Activated naive CD8-positive, alpha-beta T cell treated with anti-CD3 and anti-CD28 coated beads for 36 hours (primary cell): Measurements from ENCODE around the gene TGFBR2. TPM values are rescaled to one million over a fixed set of nuclear protein-coding genes. Genes with fewer than 3 reads are reported as not detected.
"Not testable (repeated sequence)": the region's sequence is repeated elsewhere in the genome, so short reads cannot be mapped to it uniquely, and the experiment has no call there.

Experiments
- DNase-seq: peaks from one replicate; pipeline ENCODE4 v3.0.0; 2021
- H3K27ac Mint-ChIP-seq: one replicate; pipeline ENCODE4 v1.8.0; 2022; ENCODE audit warnings: mild to moderate bottlenecking, moderate library complexity, mixed read lengths
- H3K27me3 Mint-ChIP-seq: one replicate; pipeline ENCODE4 v1.8.0; 2022; ENCODE audit warnings: mild to moderate bottlenecking, mixed read lengths
- H3K36me3 Mint-ChIP-seq: one replicate; pipeline ENCODE4 v1.8.0; 2021; ENCODE audit warnings: mild to moderate bottlenecking, mixed read lengths
- H3K4me1 Mint-ChIP-seq: one replicate; pipeline ENCODE4 v1.8.0; 2021; ENCODE audit warnings: mixed read lengths
- H3K4me3 Mint-ChIP-seq: one replicate; pipeline ENCODE4 v1.8.0; 2022; ENCODE audit warnings: mild to moderate bottlenecking, moderate library complexity, mixed read lengths
- H3K9me3 Mint-ChIP-seq: one replicate; pipeline ENCODE4 v1.8.0; 2022; ENCODE audit warnings: mixed read lengths
- total RNA-seq, 2 experiments: library from RNA; stranded (reverse); gene quantifications; one replicate each; pipeline ENCODE4 v1.2.3, GENCODE V29; 2021

The TGFBR2 gene
- total RNA-seq, 2 experiments from 2014 or later: 64.1 to 65.1 TPM

- Mint-ChIP-seq H3K27me3 (no peaks in the 10 kb centered on the region), H3K36me3 (peaks cover 92% of the 10 kb centered on the region), H3K4me3 (peak overlapping the region; percentile 74), H3K27ac (peak overlapping the region; percentile 99), H3K9me3 (peaks cover 6% of the 10 kb centered on the region), H3K4me1 (peaks cover 90% of the 10 kb centered on the region)
- DNase-seq: no peak
These were observed 15.2 kb downstream of the TGFBR2 start for GRCh38 chr3:30621576-30621975.

GRCh38 chr3:30622047-30622545, 15.7 kb downstream of the TGFBR2 start:
- H3K27me3 Mint-ChIP-seq: no peaks in the 10 kb centered on the region
- peaks cover 6% of the 10 kb centered on the region for H3K9me3 Mint-ChIP-seq
- peak overlapping the region; percentile 74 for H3K4me3 Mint-ChIP-seq
- peaks cover 90% of the 10 kb centered on the region for H3K4me1 Mint-ChIP-seq
- no peak for DNase-seq
- peak overlapping the region; percentile 99 for H3K27ac Mint-ChIP-seq
- peaks cover 90% of the 10 kb centered on the region for H3K36me3 Mint-ChIP-seq

- H3K36me3 Mint-ChIP-seq: peaks cover 86% of the 10 kb centered on the region
- peak overlapping the region; percentile 99 for H3K27ac Mint-ChIP-seq
- peaks cover 88% of the 10 kb centered on the region for H3K4me1 Mint-ChIP-seq
- peak overlapping the region; percentile 74 for H3K4me3 Mint-ChIP-seq
- peaks cover 6% of the 10 kb centered on the region for H3K9me3 Mint-ChIP-seq
- no peaks in the 10 kb centered on the region for H3K27me3 Mint-ChIP-seq
- no peak for DNase-seq
These were observed 16.4 kb downstream of the TGFBR2 start for GRCh38 chr3:30622790-30623189.

- H3K27ac Mint-ChIP-seq: peak overlapping the region; percentile 99
- peaks cover 86% of the 10 kb centered on the region for H3K4me1 Mint-ChIP-seq
- peaks cover 6% of the 10 kb centered on the region for H3K9me3 Mint-ChIP-seq
- H3K4me3 Mint-ChIP-seq: peak overlapping the region; percentile 74
- no peak for DNase-seq
- peaks cover 81% of the 10 kb centered on the region for H3K36me3 Mint-ChIP-seq
- H3K27me3 Mint-ChIP-seq: no peaks in the 10 kb centered on the region
These were observed 16.9 kb downstream of the TGFBR2 start for GRCh38 chr3:30623351-30623750.

- H3K27ac Mint-ChIP-seq: peak overlapping the region; percentile 99
- DNase-seq, H3K9me3 Mint-ChIP-seq, H3K27me3 Mint-ChIP-seq: not testable (repeated sequence)
- peaks cover 79% of the 10 kb centered on the region for H3K36me3 Mint-ChIP-seq
- peak overlapping the region; percentile 74 for H3K4me3 Mint-ChIP-seq
- H3K4me1 Mint-ChIP-seq: peaks cover 86% of the 10 kb centered on the region
These were observed 18.1 kb downstream of the TGFBR2 start for GRCh38 chr3:30624480-30624879.

GRCh38 chr3:30625541-30626438, 19.4 kb downstream of the TGFBR2 start:
- H3K27ac Mint-ChIP-seq: peak overlapping the region; percentile 99
- peak overlapping the region; percentile 59 for H3K4me3 Mint-ChIP-seq
- peaks cover 2% of the 10 kb centered on the region for H3K9me3 Mint-ChIP-seq
- peaks cover 79% of the 10 kb centered on the region for H3K36me3 Mint-ChIP-seq
- H3K27me3 Mint-ChIP-seq: no peaks in the 10 kb centered on the region
- no peak for DNase-seq
- peaks cover 87% of the 10 kb centered on the region for H3K4me1 Mint-ChIP-seq

- DNase-seq: no peak
- H3K9me3 Mint-ChIP-seq: peaks cover 2% of the 10 kb centered on the region
- H3K27ac Mint-ChIP-seq: peak overlapping the region; percentile 99
- no peaks in the 10 kb centered on the region for H3K27me3 Mint-ChIP-seq
- H3K36me3 Mint-ChIP-seq: peaks cover 77% of the 10 kb centered on the region
- H3K4me1 Mint-ChIP-seq: peaks cover 86% of the 10 kb centered on the region
- H3K4me3 Mint-ChIP-seq: peak overlapping the region; percentile 59
These were observed 20.2 kb downstream of the TGFBR2 start for GRCh38 chr3:30626443-30627180.

- peaks cover 2% of the 10 kb centered on the region for H3K9me3 Mint-ChIP-seq
- H3K27me3 Mint-ChIP-seq: no peaks in the 10 kb centered on the region
- peak overlapping the region; percentile 94 for H3K27ac Mint-ChIP-seq
- no peak for DNase-seq
- peaks cover 87% of the 10 kb centered on the region for H3K4me1 Mint-ChIP-seq
- H3K36me3 Mint-ChIP-seq: peaks cover 77% of the 10 kb centered on the region
- H3K4me3 Mint-ChIP-seq: peak overlapping the region; percentile 64
These were observed 22.0 kb downstream of the TGFBR2 start for GRCh38 chr3:30628205-30628900.

GRCh38 chr3:30628901-30629590, 22.6 kb downstream of the TGFBR2 start:
- DNase-seq: no peak
- Mint-ChIP-seq H3K36me3 (peaks cover 71% of the 10 kb centered on the region), H3K4me1 (peaks cover 86% of the 10 kb centered on the region), H3K4me3 (peak overlapping the region; percentile 64), H3K9me3 (no peaks in the 10 kb centered on the region), H3K27me3 (no peaks in the 10 kb centered on the region), H3K27ac (peak overlapping the region; percentile 94)

- Mint-ChIP-seq H3K4me3 (peak overlapping the region; percentile 54), H3K4me1 (peaks cover 87% of the 10 kb centered on the region), H3K27me3 (no peaks in the 10 kb centered on the region), H3K27ac (peak overlapping the region; percentile 94), H3K9me3 (no peaks in the 10 kb centered on the region), H3K36me3 (peaks cover 69% of the 10 kb centered on the region)
- DNase-seq: no peak
These were observed 23.3 kb downstream of the TGFBR2 start for GRCh38 chr3:30629746-30630145.

GRCh38 chr3:30630238-30631030, 24.0 kb downstream of the TGFBR2 start:
- H3K36me3 Mint-ChIP-seq: peaks cover 72% of the 10 kb centered on the region

GRCh38 chr3:30631243-30631904, 25.0 kb downstream of the TGFBR2 start:
- H3K27me3 Mint-ChIP-seq: no peaks in the 10 kb centered on the region
- DNase-seq: peak; percentile 72
- H3K4me3 Mint-ChIP-seq: peak overlapping the region; percentile 77
- peak overlapping the region; percentile 94 for H3K27ac Mint-ChIP-seq
- peaks cover 2% of the 10 kb centered on the region for H3K9me3 Mint-ChIP-seq
- H3K36me3 Mint-ChIP-seq: peaks cover 72% of the 10 kb centered on the region
- peaks cover 89% of the 10 kb centered on the region for H3K4me1 Mint-ChIP-seq

More at GRCh38 chr3:30630238-30631030, 24.0 kb downstream of the TGFBR2 start:
- DNase-seq: no peak
- H3K4me1 Mint-ChIP-seq: peaks cover 89% of the 10 kb centered on the region
- H3K27me3 Mint-ChIP-seq: no peaks in the 10 kb centered on the region
- H3K9me3 Mint-ChIP-seq: no peaks in the 10 kb centered on the region
- peak overlapping the region; percentile 94 for H3K27ac Mint-ChIP-seq
- H3K4me3 Mint-ChIP-seq: peak overlapping the region; percentile 54

- DNase-seq: no peak
- H3K4me3 Mint-ChIP-seq: peak overlapping the region; percentile 77
- peaks cover 2% of the 10 kb centered on the region for H3K9me3 Mint-ChIP-seq
- peaks cover 89% of the 10 kb centered on the region for H3K4me1 Mint-ChIP-seq
- peaks cover 74% of the 10 kb centered on the region for H3K36me3 Mint-ChIP-seq
- H3K27ac Mint-ChIP-seq: peak overlapping the region; percentile 94
- no peaks in the 10 kb centered on the region for H3K27me3 Mint-ChIP-seq
These were observed 25.7 kb downstream of the TGFBR2 start for GRCh38 chr3:30632065-30632464.
